ENCODE results near the gene RAB3C. TPM values are rescaled to one million over a fixed set of nuclear protein-coding genes. Genes with fewer than 3 reads are reported as not detected.

RAB3C gene
- total RNA-seq, 1 donor from 2014 or later = 0.45 TPM

DNA sequence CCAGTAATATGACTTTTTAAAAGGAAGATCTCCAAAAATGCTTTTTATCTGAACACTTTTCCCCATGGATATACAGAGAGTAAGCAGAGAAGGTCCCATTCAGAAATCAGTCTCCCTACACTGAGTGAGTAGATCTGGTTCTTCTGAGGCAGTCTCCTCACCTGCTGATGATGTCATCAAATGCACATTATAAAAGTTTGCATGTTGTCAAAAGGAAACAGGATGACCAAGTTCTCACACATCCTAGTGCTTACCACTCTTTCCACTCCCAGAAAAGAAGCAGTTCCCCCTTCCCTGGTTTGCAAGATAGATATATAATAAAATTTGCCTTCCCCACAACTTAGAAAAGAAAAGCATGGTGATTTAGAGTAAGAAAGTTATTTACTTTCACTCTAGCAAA lies 180.5 kb downstream of the RAB3C start:
- Mint-ChIP-seq H3K4me3 (ENCODE audit: unreplicated experiment) (no peak overlapping the region), H3K9me3 (ENCODE audit: unreplicated experiment) (no peaks in the 10 kb centered on the region), H3K36me3 (ENCODE audit: low read depth, unreplicated experiment) (no peaks in the 10 kb centered on the region), H3K27ac (ENCODE audit: unreplicated experiment) (no peak overlapping the region), H3K27me3 (ENCODE audit: low read depth, unreplicated experiment) (peaks cover 4% of the 10 kb centered on the region), H3K4me1 (ENCODE audit: low read depth, unreplicated experiment) (no peaks in the 10 kb centered on the region)
- no peaks in the 10 kb centered on the region for H3K9me3 ChIP-seq (ENCODE audit: insufficient read depth, low read depth, low read length)
- no peak overlapping the region for H3K4me3 ChIP-seq (ENCODE audit: insufficient read depth, low read depth, low read length)
- no peaks in the 10 kb centered on the region for H3K36me3 ChIP-seq (ENCODE audit: insufficient read depth, low read length)
- TF ChIP-seq EZH2 (IDR thresholded peaks at IDR 0.05; ENCODE audit: insufficient read depth, low read length) (no peak), CTCF (IDR thresholded peaks at IDR 0.05; ENCODE audit: insufficient read depth, low read depth, low read length) (no peak)
- no peak overlapping the region for H3K4me2 ChIP-seq (ENCODE audit: low read length)
- H3K27ac ChIP-seq (ENCODE audit: low read depth, low read length) = no peak overlapping the region
- H3K4me1 ChIP-seq (ENCODE audit: insufficient read depth, low read length) = no peaks in the 10 kb centered on the region
- no peaks in the 10 kb centered on the region for H3K27me3 ChIP-seq (ENCODE audit: insufficient read depth, low read length)
- H2AFZ ChIP-seq (ENCODE audit: low read depth, low read length) = no peak overlapping the region
- FAIRE-seq = no peak
- no peak overlapping the region for H3K9ac ChIP-seq (ENCODE audit: low read length)
- no peaks in the 10 kb centered on the region for H3K79me2 ChIP-seq (ENCODE audit: insufficient read depth, low read length)
- no peak for DNase-seq (ENCODE audit: low read depth)
- H4K20me1 ChIP-seq (ENCODE audit: insufficient read depth, low read length) = no peaks in the 10 kb centered on the region

DNA sequence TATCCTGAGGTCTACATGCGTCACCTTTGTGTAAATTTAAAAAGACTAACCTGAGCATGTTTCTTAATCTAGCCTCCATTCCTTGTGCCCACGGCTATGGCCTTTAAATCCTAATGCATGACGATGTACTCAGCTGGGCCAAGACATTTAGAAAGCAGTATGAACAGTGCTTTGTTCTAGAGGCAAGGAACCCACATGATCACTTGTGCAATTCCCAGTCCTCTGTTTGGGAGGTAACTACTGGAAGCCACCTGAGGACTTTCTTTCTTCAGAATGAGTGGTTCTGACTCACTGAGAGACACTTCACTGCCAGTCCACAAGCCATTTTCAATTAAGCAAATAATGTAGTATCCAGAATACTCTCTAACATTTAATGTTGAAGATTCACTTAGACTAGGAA lies 181.3 kb downstream of the RAB3C start:
- no peaks in the 10 kb centered on the region for H4K20me1 ChIP-seq (ENCODE audit: insufficient read depth, low read length)
- no peaks in the 10 kb centered on the region for H3K36me3 Mint-ChIP-seq (ENCODE audit: low read depth, unreplicated experiment)
- H3K4me1 ChIP-seq (ENCODE audit: insufficient read depth, low read length) = no peaks in the 10 kb centered on the region
- no peaks in the 10 kb centered on the region for H3K9me3 ChIP-seq (ENCODE audit: insufficient read depth, low read depth, low read length)
- no peak for DNase-seq (ENCODE audit: low read depth)
- H3K4me2 ChIP-seq (ENCODE audit: low read length) = no peak overlapping the region
- H3K27me3 Mint-ChIP-seq (ENCODE audit: low read depth, unreplicated experiment) = peaks cover 4% of the 10 kb centered on the region
- H3K9ac ChIP-seq (ENCODE audit: low read length) = no peak overlapping the region
- no peaks in the 10 kb centered on the region for H3K9me3 Mint-ChIP-seq (ENCODE audit: unreplicated experiment)
- TF ChIP-seq EZH2 (IDR thresholded peaks at IDR 0.05; ENCODE audit: insufficient read depth, low read length) (no peak), CTCF (IDR thresholded peaks at IDR 0.05; ENCODE audit: insufficient read depth, low read depth, low read length) (no peak)
- no peaks in the 10 kb centered on the region for H3K27me3 ChIP-seq (ENCODE audit: insufficient read depth, low read length)
- H3K4me3 Mint-ChIP-seq (ENCODE audit: unreplicated experiment) = no peak overlapping the region
- H3K4me3 ChIP-seq (ENCODE audit: insufficient read depth, low read depth, low read length) = no peak overlapping the region
- no peak overlapping the region for H3K27ac Mint-ChIP-seq (ENCODE audit: unreplicated experiment)
- H3K27ac ChIP-seq (ENCODE audit: low read depth, low read length) = no peak overlapping the region
- no peaks in the 10 kb centered on the region for H3K79me2 ChIP-seq (ENCODE audit: insufficient read depth, low read length)
- H3K4me1 Mint-ChIP-seq (ENCODE audit: low read depth, unreplicated experiment) = no peaks in the 10 kb centered on the region
- H2AFZ ChIP-seq (ENCODE audit: low read depth, low read length) = no peak overlapping the region
- FAIRE-seq = no peak
- no peaks in the 10 kb centered on the region for H3K36me3 ChIP-seq (ENCODE audit: insufficient read depth, low read length)

GRCh38 chr5:58765058-58765457 lies 182.2 kb downstream of the RAB3C start:
- H3K27ac Mint-ChIP-seq (ENCODE audit: unreplicated experiment) = no peak overlapping the region
- H3K9me3 Mint-ChIP-seq (ENCODE audit: unreplicated experiment) = no peaks in the 10 kb centered on the region
- Histone ChIP-seq H3K4me3 (ENCODE audit: insufficient read depth, low read depth, low read length) (no peak overlapping the region), H3K9ac (ENCODE audit: low read length) (no peak overlapping the region), H4K20me1 (ENCODE audit: insufficient read depth, low read length) (no peaks in the 10 kb centered on the region), H3K36me3 (ENCODE audit: insufficient read depth, low read length) (no peaks in the 10 kb centered on the region), H3K4me1 (ENCODE audit: insufficient read depth, low read length) (no peaks in the 10 kb centered on the region), H3K27ac (ENCODE audit: low read depth, low read length) (no peak overlapping the region), H3K79me2 (ENCODE audit: insufficient read depth, low read length) (no peaks in the 10 kb centered on the region), H3K27me3 (ENCODE audit: insufficient read depth, low read length) (no peaks in the 10 kb centered on the region), H3K9me3 (ENCODE audit: insufficient read depth, low read depth, low read length) (no peaks in the 10 kb centered on the region), H3K4me2 (ENCODE audit: low read length) (no peak overlapping the region), H2AFZ (ENCODE audit: low read depth, low read length) (no peak overlapping the region)
- no peak for FAIRE-seq
- no peaks in the 10 kb centered on the region for H3K36me3 Mint-ChIP-seq (ENCODE audit: low read depth, unreplicated experiment)
- no peaks in the 10 kb centered on the region for H3K4me1 Mint-ChIP-seq (ENCODE audit: low read depth, unreplicated experiment)
- DNase-seq (ENCODE audit: low read depth) = no peak
- H3K27me3 Mint-ChIP-seq (ENCODE audit: low read depth, unreplicated experiment) = peaks cover 4% of the 10 kb centered on the region
- no peak overlapping the region for H3K4me3 Mint-ChIP-seq (ENCODE audit: unreplicated experiment)
- TF ChIP-seq EZH2 (IDR thresholded peaks at IDR 0.05; ENCODE audit: insufficient read depth, low read length) (no peak), CTCF (IDR thresholded peaks at IDR 0.05; ENCODE audit: insufficient read depth, low read depth, low read length) (no peak)
